ENCODE results near the gene ZNF516.

Gene ZNF516

GRCh38 chr18:76354348-76354747 is 140.7 kb downstream of the ZNF516 start:
- DNase-seq: no peak

DNA sequence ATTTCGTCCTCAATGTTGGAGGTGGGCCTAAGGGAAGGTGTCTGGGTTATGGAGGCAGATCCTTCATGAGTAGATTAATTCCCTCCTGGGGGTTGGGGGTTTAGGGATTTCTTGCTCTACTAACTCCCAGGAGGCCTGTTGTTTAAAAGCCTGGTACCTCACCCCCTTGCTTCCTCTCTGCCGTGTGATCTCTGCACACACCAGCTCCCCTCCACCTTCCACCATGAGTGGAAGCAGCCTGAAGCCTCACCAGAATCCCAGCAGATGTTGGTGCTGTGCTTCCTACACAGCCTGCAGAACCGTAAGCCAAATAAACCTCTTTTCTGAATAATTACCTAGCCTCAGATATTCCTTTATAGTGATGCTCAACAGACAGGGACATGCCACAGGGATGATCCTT is 141.5 kb downstream of the ZNF516 start:
- no peak for DNase-seq

- DNase-seq: no peak
Observed at GRCh38 chr18:76353046-76353445, 142.0 kb downstream of the ZNF516 start.

GRCh38 chr18:76351961-76352581 is 143.0 kb downstream of the ZNF516 start:
- peak in 1 of 2 experiments; percentile 37 for DNase-seq

DNA sequence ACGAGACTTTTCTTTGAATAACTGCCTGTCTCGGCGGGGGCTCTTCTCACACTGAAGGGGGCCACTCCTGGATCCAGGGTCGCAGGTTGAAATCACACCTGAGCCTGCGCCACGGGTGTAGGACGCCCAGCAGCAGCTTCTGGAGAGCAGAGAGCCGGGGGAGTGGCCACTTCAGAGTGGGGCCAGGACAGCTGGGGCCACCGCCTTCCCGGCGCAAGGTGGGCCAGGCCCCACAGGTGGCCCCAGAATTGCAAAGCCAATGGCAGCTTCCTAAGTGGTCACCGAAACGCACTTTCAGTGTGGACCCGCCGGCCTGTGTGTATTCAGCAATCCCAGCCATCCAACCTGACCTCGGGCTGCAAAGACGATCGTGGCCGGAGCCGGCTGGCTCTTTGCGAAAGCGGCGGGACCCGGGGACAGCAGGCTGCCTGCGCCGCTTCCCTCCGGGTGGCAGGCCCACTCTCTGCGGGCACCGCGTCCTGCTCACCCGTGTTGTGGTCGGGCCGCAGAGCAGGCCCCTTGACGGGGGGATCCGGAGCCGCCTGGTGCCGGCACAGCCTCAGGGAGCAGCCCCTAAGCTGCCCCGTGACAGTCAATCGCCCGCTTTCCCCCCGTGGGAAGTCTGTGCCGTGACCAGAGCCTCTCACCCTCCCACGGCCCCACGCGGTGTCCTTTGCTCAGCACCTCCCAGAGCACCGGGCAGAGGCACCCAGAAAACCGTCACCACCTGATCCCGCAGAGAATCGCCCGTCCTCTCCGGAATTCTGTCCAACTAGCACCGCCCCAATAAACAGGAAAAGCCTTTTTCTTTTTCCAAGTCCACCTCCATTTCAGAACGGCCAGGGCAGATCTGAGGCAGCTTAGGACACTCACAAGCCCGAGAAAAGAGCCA is 144.7 kb downstream of the ZNF516 start:
- DNase-seq: no peak

GRCh38 chr18:76349067-76349715 is 145.9 kb downstream of the ZNF516 start:
- peak; percentile 48 to 78 for DNase-seq

- no peak for DNase-seq
Observed at GRCh38 chr18:76348267-76349066, 146.6 kb downstream of the ZNF516 start.

GRCh38 chr18:76347341-76347740 is 147.7 kb downstream of the ZNF516 start:
- DNase-seq: no peak

DNA sequence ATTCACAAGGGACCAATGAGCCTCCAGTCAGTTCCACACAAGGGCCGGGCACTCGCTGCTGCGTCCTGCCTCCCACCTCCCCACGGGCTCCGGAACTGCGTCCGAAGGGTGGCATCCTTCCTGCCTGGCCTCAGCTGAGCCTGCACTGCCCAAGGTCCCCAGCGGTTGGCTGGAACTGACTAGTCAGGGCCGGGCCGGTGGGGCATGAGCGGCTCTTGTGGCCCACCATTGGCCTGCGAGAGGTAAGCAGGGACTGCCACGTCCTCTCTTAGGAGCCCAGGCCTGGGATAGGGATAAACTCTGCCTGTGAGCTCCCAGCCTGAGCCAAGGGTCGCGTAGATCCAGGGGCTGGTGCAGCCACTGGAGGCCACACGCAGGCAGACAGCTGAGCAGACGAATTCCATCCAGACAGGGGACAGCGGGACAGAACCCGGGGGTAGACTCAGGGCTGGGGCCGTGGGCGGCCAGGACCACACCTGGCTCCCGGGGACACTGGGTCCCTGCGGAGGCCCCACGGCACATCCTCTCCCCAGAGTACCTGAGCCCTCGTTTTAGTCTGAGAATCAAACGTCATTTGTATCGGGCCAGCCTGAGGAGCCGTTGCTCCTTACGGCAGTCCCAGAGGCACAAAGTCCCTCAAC is 148.4 kb downstream of the ZNF516 start:
- DNase-seq: no peak

DNA sequence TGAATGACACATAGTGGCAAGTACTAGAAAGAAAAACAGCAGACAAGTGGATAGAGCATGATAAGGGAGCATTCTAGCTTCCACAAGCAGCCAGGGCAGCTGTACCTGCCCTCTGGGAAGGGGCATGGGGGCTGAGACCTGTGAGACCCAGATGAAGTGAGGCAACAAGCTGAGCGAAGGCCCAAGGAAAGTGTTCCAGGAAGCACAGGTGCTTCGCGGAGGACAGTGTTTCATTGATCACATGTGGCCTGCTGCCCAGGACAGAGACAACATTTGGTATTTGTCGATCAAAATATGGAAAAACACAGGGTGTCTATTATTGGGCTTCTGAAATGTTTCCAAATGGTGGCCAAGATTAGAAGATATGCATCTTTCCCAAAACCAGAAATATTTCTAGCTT is 149.1 kb downstream of the ZNF516 start:
- no peak for DNase-seq

DNA sequence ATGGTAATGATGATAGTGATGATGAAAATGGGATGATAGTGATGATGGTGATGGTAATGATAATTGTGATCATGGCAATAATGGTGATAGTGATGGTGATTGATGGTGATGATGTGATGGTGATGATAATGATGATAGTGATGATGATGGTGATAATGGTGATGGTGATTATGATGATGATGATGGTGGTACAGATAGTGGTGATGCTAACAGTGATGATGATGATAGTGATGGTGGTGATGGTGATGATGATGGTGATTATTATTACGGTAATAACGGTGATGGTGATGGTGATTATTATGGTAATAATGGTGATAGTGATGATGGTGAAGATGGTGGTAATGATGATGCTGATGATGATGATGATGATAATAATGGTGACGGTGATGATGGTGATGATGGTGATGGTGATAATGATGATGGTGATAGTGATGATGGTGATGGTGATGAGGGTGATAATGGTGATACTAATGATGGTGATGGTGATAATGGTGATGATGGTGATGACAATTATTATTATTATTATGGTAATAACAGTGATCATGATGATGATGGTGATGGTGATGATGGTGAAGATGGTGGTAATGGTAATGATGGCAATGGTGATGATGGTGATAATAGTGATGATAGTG is 151.0 kb downstream of the ZNF516 start:
- no peak for DNase-seq

DNA sequence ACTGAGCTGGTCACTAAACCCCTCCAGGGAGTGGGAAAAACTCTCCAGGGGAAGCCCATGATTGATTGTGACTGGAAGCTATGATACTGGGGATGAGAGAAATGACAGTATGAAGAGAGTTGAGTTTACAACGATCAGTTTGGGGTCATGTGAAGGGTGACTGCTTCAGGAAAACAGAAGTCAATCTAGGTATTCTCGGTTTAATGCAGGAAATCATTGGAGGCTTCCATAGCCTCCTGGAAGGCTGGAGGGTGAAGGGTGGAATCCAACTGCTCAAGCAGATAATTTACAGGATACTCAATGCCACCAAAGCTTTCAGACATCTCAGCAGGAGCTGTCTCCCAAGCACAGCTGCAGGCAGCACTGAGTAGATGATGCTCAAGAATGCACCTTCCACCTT is 154.6 kb downstream of the ZNF516 start:
- no peak for DNase-seq

DNA sequence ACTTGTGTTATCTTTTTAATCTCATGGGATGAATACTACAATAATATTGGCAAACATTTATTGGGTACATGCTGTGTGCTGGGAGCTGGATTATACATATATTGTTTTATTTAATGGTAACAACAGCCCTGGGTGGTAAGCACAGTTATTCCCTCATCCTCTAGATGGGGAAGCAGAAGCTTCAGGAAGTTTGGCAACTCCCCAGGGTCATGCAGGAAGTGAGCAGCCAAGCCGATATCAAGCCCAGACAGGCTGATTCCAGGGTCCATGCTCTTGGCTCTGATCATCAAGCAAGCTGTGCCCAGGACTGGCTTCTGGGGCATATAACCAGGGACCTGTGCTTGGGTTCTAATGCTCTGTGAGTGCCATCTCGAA is 155.8 kb downstream of the ZNF516 start:
- DNase-seq: no peak

GRCh38 chr18:76338619-76339245 is 156.3 kb downstream of the ZNF516 start:
- DNase-seq: no peak

GRCh38 chr18:76338088-76338487 is 157.0 kb downstream of the ZNF516 start:
- DNase-seq: no peak

DNA sequence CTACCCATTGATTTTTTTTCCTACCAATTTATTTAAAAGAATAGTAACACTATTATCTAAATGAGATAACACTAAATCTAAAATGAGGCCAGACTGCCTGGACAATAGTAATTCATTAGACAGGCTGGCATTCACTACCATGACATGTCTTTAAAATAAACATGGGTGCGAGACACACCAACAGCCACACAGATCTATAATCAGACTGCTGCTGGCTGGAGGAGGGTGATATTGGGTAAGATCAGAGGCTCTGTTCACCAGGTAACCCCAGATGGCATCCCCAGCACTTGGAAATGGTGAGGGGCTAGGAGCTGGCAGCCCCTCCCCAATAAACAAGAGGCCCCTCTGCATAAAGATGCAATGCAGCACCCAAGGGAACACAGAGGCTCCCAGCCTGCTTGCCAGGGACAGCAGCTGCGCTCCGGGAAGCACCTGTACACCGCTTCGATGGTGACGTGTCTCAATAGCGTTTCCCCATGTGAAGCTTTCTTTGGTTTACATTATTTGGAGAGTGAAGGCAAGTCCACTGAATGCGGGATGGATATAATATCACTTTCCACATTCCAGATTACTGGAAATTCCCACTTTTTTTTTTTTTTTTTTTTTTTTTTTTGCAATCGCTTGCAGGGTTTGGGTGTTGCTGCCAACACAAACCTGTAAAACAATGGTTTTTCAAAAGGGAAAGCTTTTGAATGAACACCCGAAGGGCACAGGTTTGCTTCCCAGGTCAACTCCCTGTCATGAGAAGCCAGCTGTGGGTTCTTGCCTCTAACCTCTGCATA is 159.0 kb downstream of the ZNF516 start:
- DNase-seq: no peak

DNA sequence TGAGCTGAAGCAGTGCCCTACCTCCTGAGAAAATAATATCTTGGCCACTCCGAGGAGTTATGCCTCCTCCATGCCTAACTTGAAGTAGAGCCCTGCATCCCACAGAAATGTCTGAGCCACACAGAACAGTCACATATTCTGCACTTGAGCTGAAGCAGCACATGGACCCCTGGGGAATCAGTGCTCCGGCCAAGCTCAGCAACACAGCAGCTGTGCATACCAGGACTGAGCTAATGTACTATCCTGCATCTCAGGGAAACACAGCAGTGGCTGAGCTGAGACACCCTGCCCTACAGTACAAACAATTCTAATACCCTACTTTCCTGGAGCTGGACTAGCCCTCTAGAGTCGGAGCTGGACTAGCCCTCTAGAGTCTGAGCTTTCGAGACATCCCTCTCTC is 166.9 kb downstream of the ZNF516 start:
- no peak for DNase-seq

- DNase-seq: no peak
Observed at GRCh38 chr18:76323891-76324290, 171.2 kb downstream of the ZNF516 start.

DNA sequence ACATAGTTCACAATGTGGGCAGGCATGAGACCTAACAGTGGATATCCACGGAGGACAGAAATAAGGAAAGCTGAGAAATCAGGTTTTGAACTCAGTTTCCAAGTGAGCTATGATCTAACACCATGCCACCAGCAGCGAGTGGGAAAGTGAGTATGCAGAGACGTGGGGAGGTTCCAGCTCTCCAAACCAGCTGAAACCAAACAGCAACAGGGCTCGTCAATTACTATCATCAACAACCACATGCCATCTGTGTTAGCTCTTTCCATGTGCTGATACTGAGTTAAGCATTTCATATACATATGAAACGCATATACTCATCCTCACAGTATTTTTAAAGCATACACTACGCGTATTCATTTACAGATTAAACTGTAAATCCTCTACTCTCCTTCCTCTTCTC is 172.4 kb downstream of the ZNF516 start:
- DNase-seq: no peak

DNA sequence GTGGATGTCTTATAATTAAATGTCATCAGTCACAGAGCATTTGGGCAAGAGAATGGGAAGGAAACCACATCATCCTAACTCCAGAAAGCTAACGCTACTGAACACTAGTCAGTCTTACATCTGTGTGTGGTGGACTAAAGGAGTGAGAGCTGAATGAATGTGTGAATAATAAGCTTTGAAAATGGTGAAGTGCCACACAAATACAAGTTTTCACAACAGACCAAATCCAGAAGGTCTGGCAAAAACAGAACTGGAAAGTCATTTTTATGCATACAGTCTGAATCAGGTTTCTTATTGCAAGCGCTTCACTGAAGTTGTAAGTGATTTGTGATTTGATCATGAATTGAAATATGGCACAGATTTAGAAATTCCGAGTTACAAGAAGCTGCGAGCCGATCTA is 175.7 kb downstream of the ZNF516 start:
- no peak for DNase-seq

DNA sequence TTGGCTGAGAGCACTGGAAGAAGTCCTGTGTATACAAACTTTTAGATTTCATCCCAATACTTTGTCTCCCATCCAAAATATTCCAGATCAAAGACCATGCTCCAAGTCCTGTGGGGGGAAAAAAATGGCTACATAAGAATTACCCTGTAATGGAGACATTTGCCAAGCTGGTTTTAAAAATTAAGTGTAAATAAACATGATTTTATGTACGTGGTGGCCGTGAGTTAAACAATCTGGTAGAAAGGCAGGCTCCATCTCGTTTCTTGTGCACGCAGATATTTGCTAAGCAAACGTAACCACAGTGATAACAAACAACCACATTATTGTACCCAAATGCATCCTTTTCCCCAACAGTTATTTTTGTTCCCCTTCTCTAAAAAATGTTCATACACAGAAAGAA is 176.4 kb downstream of the ZNF516 start:
- no peak for DNase-seq

Measured in NCI-H524 (cell line).